H1 (cell line): ENCODE results near the gene COPG1. TPM values are rescaled to one million over a fixed set of nuclear protein-coding genes. Genes with fewer than 3 reads are reported as not detected.

Source experiments
- CBX8 ChIP-seq: fragments of 300-800, 300-1000 bp; sonication (generic); IDR thresholded peaks from 2 replicates; pipeline ENCODE4 v1.7.1; 2016; ENCODE audit warnings: low read depth, low read length, borderline replicate concordance
- JUND ChIP-seq: IDR thresholded peaks from 2 replicates; pipeline ENCODE4 v1.6.1; 2011; ENCODE audit warnings: mild to moderate bottlenecking, improper control_type of control experiment, low read length
- SP2 ChIP-seq: IDR thresholded peaks from 2 replicates; pipeline ENCODE4 v1.6.1; 2012; ENCODE audit warnings: mild to moderate bottlenecking, low read length, inconsistent platforms
- polyA plus RNA-seq, 7 experiments: library from polyadenylated mRNA; depleted of rRNA in 3 of 7; stranded (reverse) in 5 of 7; unstranded in 2 of 7; fragments of >200 nt in 5 of 7; fragments of 200-250 nt in 2 of 7; gene quantifications; 1 replicate in 5 of 7; 2 replicates in 1 of 7; 4 replicates in 1 of 7; pipeline versions ENCODE4 v1.2.1 to v1.2.3, GENCODE V29; 2011 to 2013; ENCODE audit warnings: missing spikeins in 2 of 7, mixed read lengths in 2 of 7
- total RNA-seq: library from RNA; stranded (reverse); fragmentation: NEBNext Ultra II Directional; extraction: Animal tissue kit (Norgen Biotek cat#: 25700); gene quantifications from 2 replicates; pipeline ENCODE4 v1.2.1, GENCODE V29; 2021

COPG1 gene
- total and polyA plus RNA-seq, 2 of the 8 experiments (the other 6 are each of a cell fraction or from before 2014, with no cell fraction given): 52.7 to 106 TPM

DNA sequence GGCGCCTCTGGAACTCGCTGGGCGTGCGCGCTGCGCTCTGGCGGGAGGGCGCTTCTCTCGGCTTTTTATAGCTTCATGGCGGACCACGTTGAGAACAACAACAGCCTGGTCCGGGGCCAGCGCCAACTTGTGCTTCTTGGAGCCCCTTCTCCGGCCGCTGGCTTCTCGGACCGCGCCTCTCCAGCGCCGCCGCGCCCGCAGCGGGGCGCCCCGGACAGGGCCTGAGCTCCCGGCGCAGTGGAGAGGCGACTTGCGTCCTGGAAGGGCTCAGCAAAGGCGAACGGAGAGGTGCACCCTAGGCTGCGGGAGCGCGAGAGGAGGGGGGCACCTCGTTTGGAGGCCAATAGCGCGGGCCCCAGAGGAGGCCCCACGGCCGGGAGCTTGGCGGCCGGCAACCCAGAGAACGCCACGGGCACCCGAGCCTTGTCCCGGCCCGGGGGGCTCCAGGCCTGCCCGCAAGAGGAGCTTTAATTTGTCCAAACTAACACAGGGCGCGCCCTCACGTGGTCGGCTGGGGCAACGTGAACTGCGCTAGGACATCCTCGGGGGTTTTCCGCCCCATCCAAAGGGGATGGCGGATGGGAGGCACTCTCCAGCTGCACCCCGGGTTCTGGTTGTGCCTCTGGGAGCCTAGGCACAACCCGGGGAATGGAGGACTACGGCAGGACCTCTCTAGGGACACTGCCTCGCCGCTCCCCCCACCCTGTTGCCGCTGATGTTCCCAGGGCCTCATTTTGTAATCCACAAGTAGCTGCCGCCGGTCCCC is 67.0 kb downstream of the COPG1 start (continued):
- no peak for TF ChIP-seq SP2
- no peak for TF ChIP-seq CBX8
- TF ChIP-seq JUND: no peak
